Mesendoderm (in vitro differentiated cells): ENCODE results near the gene ZNF780B.

Experiments
- DNase-seq: peaks from one replicate; pipeline ENCODE4 v3.0.0; 2013
- H2AK5ac ChIP-seq: 2 replicates; pipeline ENCODE4 v1.6.1; 2013; ENCODE audit warnings: low read length, inconsistent platforms
- H2BK120ac ChIP-seq: 2 replicates; pipeline ENCODE4 v1.6.1; 2013; ENCODE audit warnings: low read depth, mild to moderate bottlenecking, low read length, moderate library complexity, mixed read lengths
- H2BK15ac ChIP-seq: replicated peaks from 2 replicates; pipeline ENCODE4 v1.6.1; 2013; ENCODE audit warnings: low read depth, mild to moderate bottlenecking, moderate library complexity
- H2BK5ac ChIP-seq: 2 replicates; pipeline ENCODE4 v1.6.1; 2013; ENCODE audit warnings: low read length, inconsistent platforms
- H3K18ac ChIP-seq: 2 replicates; pipeline ENCODE4 v1.6.1; 2013; ENCODE audit warnings: mild to moderate bottlenecking, low read length, mixed read lengths
- H3K23ac ChIP-seq: one replicate; pipeline ENCODE4 v1.6.1; 2013; ENCODE audit warnings: low read length
- H3K27ac ChIP-seq: 2 replicates; pipeline ENCODE4 v1.5.1; 2013; ENCODE audit warnings: low read depth, mild to moderate bottlenecking, inconsistent platforms, low read length, moderate library complexity
- H3K27me3 ChIP-seq: 2 replicates; pipeline ENCODE4 v1.6.1; 2013; ENCODE audit warnings: low read length, control low read depth, mild to moderate bottlenecking, inconsistent platforms; ENCODE audit not compliant: insufficient read depth, poor library complexity
- H3K36me3 ChIP-seq: 2 replicates; pipeline ENCODE4 v1.6.1; 2013; ENCODE audit warnings: low read length, inconsistent platforms; ENCODE audit not compliant: control insufficient read depth, insufficient read depth
- H3K4ac ChIP-seq: one replicate; pipeline ENCODE4 v1.6.1; 2013; ENCODE audit warnings: low read depth, mild to moderate bottlenecking, low read length, moderate library complexity
- H3K4me1 ChIP-seq: 2 replicates; pipeline ENCODE4 v1.6.1; 2013; ENCODE audit warnings: low read depth, low read length, inconsistent platforms; ENCODE audit not compliant: control insufficient read depth
- H3K4me2 ChIP-seq: 2 replicates; pipeline ENCODE4 v1.6.1; 2013; ENCODE audit warnings: low read length
- H3K4me3 ChIP-seq: 2 replicates; pipeline ENCODE4 v1.5.1; 2013; ENCODE audit warnings: mild to moderate bottlenecking, low read length
- H3K56ac ChIP-seq: one replicate; pipeline ENCODE4 v1.6.1; 2013; ENCODE audit warnings: low read length
- H3K79me1 ChIP-seq: 2 replicates; pipeline ENCODE4 v1.6.1; 2013; ENCODE audit warnings: low read length, inconsistent platforms
- H3K79me2 ChIP-seq: 2 replicates; pipeline ENCODE4 v1.6.1; 2013; ENCODE audit warnings: mild to moderate bottlenecking, low read length; ENCODE audit not compliant: control insufficient read depth, insufficient read depth
- H3K9ac ChIP-seq: 2 replicates; pipeline ENCODE4 v1.6.1; 2013; ENCODE audit warnings: low read length, inconsistent platforms
- H4K5ac ChIP-seq: one replicate; pipeline ENCODE4 v1.6.1; 2013; ENCODE audit warnings: low read length
- H4K8ac ChIP-seq: one replicate; pipeline ENCODE4 v1.6.1; 2013; ENCODE audit warnings: low read depth, mild to moderate bottlenecking, control low read depth, low read length, moderate library complexity
- WGBS: extraction: QIAGEN DNeasy Blood & Tissue Kit; methylation state at CpG from one replicate; pipeline ENCODE4 v1.1.7; 2013; ENCODE audit warnings: low lambda C conversion rate, missing lambda C conversion rate; ENCODE audit not compliant: insufficient coverage; ENCODE audit errors: extremely low coverage; 5-methylcytosine and 5-hydroxymethylcytosine counted together

Gene ZNF780B

GRCh38 chr19:40035996-40036395, 20.0 kb downstream of the ZNF780B start:
- Histone ChIP-seq H3K4ac (no peak overlapping the region), H3K27me3 (no peaks in the 10 kb centered on the region), H3K4me2 (no peak overlapping the region), H2BK5ac (no peak overlapping the region), H3K23ac (no peak overlapping the region), H3K56ac (no peak overlapping the region), H3K4me1 (no peaks in the 10 kb centered on the region), H3K36me3 (no peaks in the 10 kb centered on the region), H3K9ac (no peak overlapping the region), H3K4me3 (no peak overlapping the region), H2BK120ac (no peak overlapping the region), H3K79me1 (no peaks in the 10 kb centered on the region), H3K27ac (no peak overlapping the region), H3K79me2 (no peaks in the 10 kb centered on the region), H2BK15ac (no peak overlapping the region), H2AK5ac (no peak overlapping the region), H4K8ac (no peak overlapping the region), H3K18ac (no peak overlapping the region), H4K5ac (no peak overlapping the region)
- WGBS, result no CpG with 5 or more reads among the region's 4 CpGs
- peak; percentile 26 for DNase-seq

- H2AK5ac ChIP-seq, result no peak overlapping the region
- H2BK5ac ChIP-seq, result no peak overlapping the region
- no peak overlapping the region for H3K18ac ChIP-seq
- WGBS, result no CpG with 5 or more reads among the region's 2 CpGs
- no peak for DNase-seq
- H2BK120ac ChIP-seq, result no peak overlapping the region
- H4K8ac ChIP-seq, result no peak overlapping the region
- H3K27me3 ChIP-seq, result no peaks in the 10 kb centered on the region
- H2BK15ac ChIP-seq, result no peak overlapping the region
- H4K5ac ChIP-seq, result no peak overlapping the region
- no peak overlapping the region for H3K4me3 ChIP-seq
- no peak overlapping the region for H3K9ac ChIP-seq
- no peak overlapping the region for H3K56ac ChIP-seq
- no peaks in the 10 kb centered on the region for H3K36me3 ChIP-seq
- no peaks in the 10 kb centered on the region for H3K79me2 ChIP-seq
- H3K79me1 ChIP-seq, result no peaks in the 10 kb centered on the region
- no peak overlapping the region for H3K27ac ChIP-seq
- H3K4me2 ChIP-seq, result no peak overlapping the region
- H3K4ac ChIP-seq, result no peak overlapping the region
- H3K23ac ChIP-seq, result no peak overlapping the region
- H3K4me1 ChIP-seq, result no peaks in the 10 kb centered on the region
These were observed 22.0 kb downstream of the ZNF780B start for GRCh38 chr19:40033989-40034560.

- H3K27ac ChIP-seq, result no peak overlapping the region
- no peak overlapping the region for H3K18ac ChIP-seq
- DNase-seq, result no peak
These were observed 29.4 kb downstream of the ZNF780B start for GRCh38 chr19:40026597-40026970.

GRCh38 chr19:40025938-40026596, 30.0 kb downstream of the ZNF780B start:
- Histone ChIP-seq H3K27me3 (no peaks in the 10 kb centered on the region), H2AK5ac (no peak overlapping the region), H3K27ac (no peak overlapping the region), H2BK15ac (no peak overlapping the region), H4K5ac (no peak overlapping the region), H3K23ac (no peak overlapping the region), H3K9ac (no peak overlapping the region), H3K4ac (no peak overlapping the region), H2BK120ac (no peak overlapping the region), H2BK5ac (no peak overlapping the region), H3K4me2 (no peak overlapping the region), H3K56ac (no peak overlapping the region), H3K4me1 (no peaks in the 10 kb centered on the region), H4K8ac (no peak overlapping the region), H3K18ac (no peak overlapping the region), H3K36me3 (no peaks in the 10 kb centered on the region), H3K79me1 (no peaks in the 10 kb centered on the region), H3K4me3 (no peak overlapping the region), H3K79me2 (no peaks in the 10 kb centered on the region)
- no CpG with 5 or more reads among the region's 4 CpGs for WGBS
- DNase-seq, result no peak

More at GRCh38 chr19:40026597-40026970, 29.4 kb downstream of the ZNF780B start:
- Histone ChIP-seq H2BK15ac (no peak overlapping the region), H3K4me1 (no peaks in the 10 kb centered on the region), H3K79me1 (no peaks in the 10 kb centered on the region), H3K79me2 (no peaks in the 10 kb centered on the region), H3K36me3 (no peaks in the 10 kb centered on the region), H2AK5ac (no peak overlapping the region), H3K4ac (no peak overlapping the region), H2BK120ac (no peak overlapping the region), H3K56ac (no peak overlapping the region), H4K8ac (no peak overlapping the region), H3K23ac (no peak overlapping the region), H3K4me3 (no peak overlapping the region), H3K9ac (no peak overlapping the region), H3K27me3 (no peaks in the 10 kb centered on the region), H4K5ac (no peak overlapping the region), H2BK5ac (no peak overlapping the region), H3K4me2 (no peak overlapping the region)
- no CpG with 5 or more reads among the region's 5 CpGs for WGBS

- no peaks in the 10 kb centered on the region for H3K36me3 ChIP-seq
- H2BK15ac ChIP-seq, result no peak overlapping the region
- H2AK5ac ChIP-seq, result no peak overlapping the region
- H3K4ac ChIP-seq, result no peak overlapping the region
- H3K79me1 ChIP-seq, result no peaks in the 10 kb centered on the region
- H4K8ac ChIP-seq, result no peak overlapping the region
- no peak overlapping the region for H3K4me3 ChIP-seq
- no peak overlapping the region for H3K27ac ChIP-seq
- no peak overlapping the region for H3K23ac ChIP-seq
- WGBS, result no CpG with 5 or more reads among the region's 3 CpGs
- no peak overlapping the region for H3K9ac ChIP-seq
- no peak for DNase-seq
- no peak overlapping the region for H2BK120ac ChIP-seq
- no peaks in the 10 kb centered on the region for H3K79me2 ChIP-seq
- no peak overlapping the region for H3K56ac ChIP-seq
- no peak overlapping the region for H4K5ac ChIP-seq
- H3K18ac ChIP-seq, result no peak overlapping the region
- no peaks in the 10 kb centered on the region for H3K4me1 ChIP-seq
- H2BK5ac ChIP-seq, result no peak overlapping the region
- no peak overlapping the region for H3K4me2 ChIP-seq
- no peaks in the 10 kb centered on the region for H3K27me3 ChIP-seq
These were observed 32.1 kb downstream of the ZNF780B start for GRCh38 chr19:40023969-40024368.

- WGBS, result no CpG with 5 or more reads among the region's 4 CpGs
- Histone ChIP-seq H4K8ac (no peak overlapping the region), H3K56ac (no peak overlapping the region), H3K4ac (no peak overlapping the region), H2BK120ac (no peak overlapping the region), H3K79me2 (no peaks in the 10 kb centered on the region), H3K36me3 (no peaks in the 10 kb centered on the region), H2BK5ac (no peak overlapping the region), H3K27me3 (no peaks in the 10 kb centered on the region), H3K27ac (no peak overlapping the region), H3K4me3 (no peak overlapping the region), H2AK5ac (no peak overlapping the region), H3K4me1 (no peaks in the 10 kb centered on the region), H3K4me2 (no peak overlapping the region), H3K18ac (no peak overlapping the region), H3K23ac (no peak overlapping the region), H3K9ac (no peak overlapping the region), H3K79me1 (no peaks in the 10 kb centered on the region), H2BK15ac (no peak overlapping the region), H4K5ac (no peak overlapping the region)
- DNase-seq, result no peak
These were observed 42.0 kb downstream of the ZNF780B start for GRCh38 chr19:40013991-40014390.
